Keratinocyte (primary cell): ENCODE measurements around the gene CTTN. TPM values are rescaled to one million over a fixed set of nuclear protein-coding genes. Genes with fewer than 3 reads are reported as not detected.

Experiments
- DNase-seq: peaks from one replicate; pipeline ENCODE4 v3.0.0-alpha.2; 2011; ENCODE audit warnings: low read depth, missing footprints, low spot score
- FAIRE-seq: peaks from 2 replicates; lab custom pipeline; 2011; peaks lifted over from hg19 to GRCh38; lab: Jason Lieb, UNC
- H2AFZ ChIP-seq: 2 replicates; pipeline ENCODE4 v1.6.0; 2012; ENCODE audit warnings: low read length, control low read depth, inconsistent platforms; ENCODE audit not compliant: control insufficient read depth
- H3K27ac ChIP-seq: 2 replicates; pipeline ENCODE4 v1.5.1; 2011; ENCODE audit warnings: low read length; ENCODE audit not compliant: control insufficient read depth, insufficient read depth
- H3K27me3 ChIP-seq: 3 replicates; pipeline ENCODE4 v1.6.0; 2011; ENCODE audit warnings: low read length; ENCODE audit not compliant: control insufficient read depth, insufficient read depth; ENCODE audit errors: extremely low read depth
- H3K36me3 ChIP-seq, 2 experiments: 2 replicates in 1 of 2; 3 replicates in 1 of 2; pipeline ENCODE4 v1.5.1; 2011; ENCODE audit warnings: low read length in 2 of 2, mild to moderate bottlenecking in 1 of 2; ENCODE audit not compliant: control insufficient read depth in 2 of 2, insufficient read depth in 2 of 2; ENCODE audit errors: extremely low read depth in 1 of 2
- H3K4me1 ChIP-seq: 3 replicates; pipeline ENCODE4 v1.5.1; 2011; ENCODE audit warnings: low read length; ENCODE audit not compliant: control insufficient read depth, insufficient read depth; ENCODE audit errors: extremely low read depth
- H3K4me2 ChIP-seq: 3 replicates; pipeline ENCODE4 v1.6.0; 2011; ENCODE audit warnings: low read depth, low read length; ENCODE audit not compliant: control insufficient read depth, insufficient read depth; ENCODE audit errors: extremely low read depth
- H3K4me3 ChIP-seq, 3 experiments: fragments of 200-600 bp in 1 of 3; sonication (generic) in 1 of 3; 2 replicates in 2 of 3; 3 replicates in 1 of 3; pipeline ENCODE4 v1.5.1; 2011 to 2016; ENCODE audit warnings: low read length in 3 of 3, mild to moderate bottlenecking in 3 of 3, control low read depth in 2 of 3, inconsistent platforms in 1 of 3, low read depth in 1 of 3, mixed read lengths in 1 of 3, mixed run types in 1 of 3, moderate library complexity in 1 of 3; ENCODE audit not compliant: control insufficient read depth in 2 of 3, insufficient read depth in 2 of 3; ENCODE audit errors: extremely low read depth in 1 of 3
- H3K79me2 ChIP-seq: 2 replicates; pipeline ENCODE4 v1.6.0; 2012; ENCODE audit warnings: low read length; ENCODE audit not compliant: control insufficient read depth, insufficient read depth
- H3K9ac ChIP-seq: 3 replicates; pipeline ENCODE4 v1.6.0; 2011; ENCODE audit warnings: low read length; ENCODE audit not compliant: control insufficient read depth, insufficient read depth; ENCODE audit errors: extremely low read depth
- H3K9me1 ChIP-seq: 3 replicates; pipeline ENCODE4 v1.6.0; 2011; ENCODE audit warnings: low read length; ENCODE audit not compliant: control insufficient read depth, insufficient read depth; ENCODE audit errors: extremely low read depth
- H3K9me3 ChIP-seq: 2 replicates; pipeline ENCODE4 v1.5.1; 2012; ENCODE audit warnings: low read depth, low read length; ENCODE audit not compliant: control insufficient read depth
- H4K20me1 ChIP-seq: 3 replicates; pipeline ENCODE4 v1.6.0; 2011; ENCODE audit warnings: low read length; ENCODE audit not compliant: control insufficient read depth, insufficient read depth; ENCODE audit errors: extremely low read depth
- CTCF ChIP-seq, 3 experiments: IDR thresholded peaks in 1 of 3; conservative IDR thresholded peaks in 1 of 3; optimal IDR thresholded peaks in 1 of 3; 2 replicates in 2 of 3; 3 replicates in 1 of 3; pipeline versions ENCODE3 to v1.5.1; 2011; ENCODE audit warnings: low read length in 3 of 3, mild to moderate bottlenecking in 3 of 3, moderate library complexity in 2 of 3, control low read depth in 1 of 3, inconsistent platforms in 1 of 3; ENCODE audit not compliant: insufficient read depth in 2 of 3; ENCODE audit errors: extremely low read depth in 1 of 3
- EZH2 ChIP-seq: IDR thresholded peaks from one replicate; pipeline ENCODE4 v1.6.1; 2012; ENCODE audit warnings: inconsistent platforms, mild to moderate bottlenecking, low read length, moderate library complexity
- dilution Hi-C: fragments of 300-500 bp; cut with MboI; formaldehyde crosslinking; loops from one replicate; pipeline ENCODE4 v1.7.0; 2020; ENCODE audit warnings: low sequenced_read_pairs; ENCODE audit not compliant: extremely low pct_ligation_motif_present
- polyA plus RNA-seq, 5 experiments: library from polyadenylated mRNA; depleted of rRNA in 3 of 5; stranded (reverse) in 3 of 5; stranded (forward) in 1 of 5; unstranded in 1 of 5; fragments of >200 nt; gene quantifications; 1 replicate in 1 of 5; 2 replicates in 3 of 5; 3 replicates in 1 of 5; pipeline versions ENCODE4 v1.2.1 to v1.2.3, GENCODE V29; 2011 to 2012; ENCODE audit warnings: missing spikeins in 2 of 5, low read depth in 1 of 5, low replicate concordance in 1 of 5

The CTTN gene
- polyA plus RNA-seq, 1 donor (not counting 4 experiments of a cell fraction or from before 2014, with no cell fraction given), result 184 TPM

- dilution Hi-C loops, result no loop called here
- Histone ChIP-seq H3K4me1 (no peaks in the 10 kb centered on the region), H4K20me1 (no peaks in the 10 kb centered on the region), H3K9me1 (no peaks in the 10 kb centered on the region), H3K79me2 (no peaks in the 10 kb centered on the region), H3K27me3 (no peaks in the 10 kb centered on the region), H3K4me2 (no peak overlapping the region), H3K4me3 (no peak overlapping the region), H3K27ac (no peak overlapping the region), H3K9me3 (peaks cover 2% of the 10 kb centered on the region), H3K9ac (no peak overlapping the region), H3K36me3 (no peaks in the 10 kb centered on the region), H2AFZ (no peak overlapping the region)
- no peak for TF ChIP-seq CTCF (optimal IDR thresholded peaks at IDR 0.05 in 1 of 3, IDR thresholded peaks at IDR 0.05 in 1 of 3, conservative IDR thresholded peaks at IDR 0.05 in 1 of 3; ENCODE audit: extremely low read depth in 1 of 3, insufficient read depth in 2 of 3, low read length in 3 of 3)
- no peak for TF ChIP-seq EZH2
- no peak for DNase-seq
- no peak for FAIRE-seq
These were observed 64.6 kb downstream of the CTTN start for GRCh38 chr11:70462818-70463477.

- Histone ChIP-seq H3K4me3 (no peak overlapping the region), H3K79me2 (no peaks in the 10 kb centered on the region), H3K27me3 (no peaks in the 10 kb centered on the region), H3K9ac (no peak overlapping the region), H3K4me2 (no peak overlapping the region), H2AFZ (no peak overlapping the region), H4K20me1 (no peaks in the 10 kb centered on the region), H3K27ac (no peak overlapping the region), H3K4me1 (no peaks in the 10 kb centered on the region), H3K9me3 (peaks cover 2% of the 10 kb centered on the region), H3K9me1 (no peaks in the 10 kb centered on the region), H3K36me3 (no peaks in the 10 kb centered on the region)
- FAIRE-seq, result no peak
- no peak for DNase-seq
- TF ChIP-seq EZH2 (no peak), CTCF (optimal IDR thresholded peaks at IDR 0.05 in 1 of 3, IDR thresholded peaks at IDR 0.05 in 1 of 3, conservative IDR thresholded peaks at IDR 0.05 in 1 of 3; ENCODE audit: extremely low read depth in 1 of 3, insufficient read depth in 2 of 3, low read length in 3 of 3) (no peak)
- dilution Hi-C loops, result no loop called here
These were observed 65.3 kb downstream of the CTTN start for GRCh38 chr11:70463478-70464255.
